C1 segment of cervical spinal cord (tissue), 14 donors: ENCODE results near the gene LRRC61.
"Not testable (repeated sequence)": the region's sequence is repeated elsewhere in the genome, so short reads cannot be mapped to it uniquely, and the experiment has no call there.

Source experiments
- DNase-seq, 14 donors: peaks; one replicate each; lab custom pipeline; 2025; lab: John Stamatoyannopoulos, UW

LRRC61 gene

GRCh38 chr7:150322833-150323681 lies at the start of gene LRRC61, which contains the start of gene ACTR3C:
Gene LRRC61 (plus strand): TSS chr7:150323355. CDS start chr7:150336862, 13,507 bp downstream.
Gene ACTR3C (minus strand): TSS chr7:150323545. CDS start chr7:150295296, 28,249 bp downstream.
- peak in 4 of 14 donors; percentile 24 to 51 (median 30) for DNase-seq

GRCh38 chr7:150276132-150276695 lies 46.9 kb upstream of the LRRC61 start:
- peak in 1 of 14 donors; percentile 22 for DNase-seq

GRCh38 chr7:150278383-150278782 lies 44.8 kb upstream of the LRRC61 start:
- not testable (repeated sequence) for DNase-seq

GRCh38 chr7:150281681-150282403 lies 41.3 kb upstream of the LRRC61 start:
- not testable (repeated sequence) for DNase-seq

- DNase-seq: not testable (repeated sequence)
Measured at GRCh38 chr7:150283111-150283510, 40.0 kb upstream of the LRRC61 start.

- not testable (repeated sequence) for DNase-seq
Measured at GRCh38 chr7:150283608-150284007, 39.5 kb upstream of the LRRC61 start.

- peak in 3 of 14 donors; percentile 5 to 42 (median 6) for DNase-seq
Measured at GRCh38 chr7:150285849-150286754, 37.1 kb upstream of the LRRC61 start.

GRCh38 chr7:150287815-150288214 lies 35.3 kb upstream of the LRRC61 start:
- DNase-seq: not testable (repeated sequence)

- not testable (repeated sequence) for DNase-seq
Measured at GRCh38 chr7:150288816-150289215, 34.3 kb upstream of the LRRC61 start.

GRCh38 chr7:150290317-150290716 lies 32.8 kb upstream of the LRRC61 start:
- not testable (repeated sequence) for DNase-seq

GRCh38 chr7:150295027-150295426 lies 28.1 kb upstream of the LRRC61 start:
- DNase-seq: not testable (repeated sequence)

GRCh38 chr7:150295614-150296013 lies 27.5 kb upstream of the LRRC61 start:
- not testable (repeated sequence) for DNase-seq

GRCh38 chr7:150296802-150297201 lies 26.4 kb upstream of the LRRC61 start:
- DNase-seq: not testable (repeated sequence)

GRCh38 chr7:150297978-150298377 lies 25.2 kb upstream of the LRRC61 start:
- not testable (repeated sequence) for DNase-seq

GRCh38 chr7:150302908-150303310 lies 20.2 kb upstream of the LRRC61 start:
- not testable (repeated sequence) for DNase-seq

- not testable (repeated sequence) for DNase-seq
Measured at GRCh38 chr7:150304499-150305258, 18.5 kb upstream of the LRRC61 start.

GRCh38 chr7:150305259-150305902 lies 17.8 kb upstream of the LRRC61 start:
- DNase-seq: not testable (repeated sequence)

- DNase-seq: not testable (repeated sequence)
Measured at GRCh38 chr7:150305903-150306284, 17.3 kb upstream of the LRRC61 start.

GRCh38 chr7:150306377-150306776 lies 16.8 kb upstream of the LRRC61 start:
- DNase-seq: peak in 1 of 14 donors; percentile 67

- DNase-seq: no peak
Measured at GRCh38 chr7:150307129-150307528, 16.0 kb upstream of the LRRC61 start.
